Measurements from ENCODE around the gene CYP27B1. TPM values are rescaled to one million over a fixed set of nuclear protein-coding genes. Genes with fewer than 3 reads are reported as not detected.

The CYP27B1 gene
- total and polyA plus RNA-seq, 5 donors from 2014 or later = 0.14 to 0.26 TPM; not detected in 3

DNA sequence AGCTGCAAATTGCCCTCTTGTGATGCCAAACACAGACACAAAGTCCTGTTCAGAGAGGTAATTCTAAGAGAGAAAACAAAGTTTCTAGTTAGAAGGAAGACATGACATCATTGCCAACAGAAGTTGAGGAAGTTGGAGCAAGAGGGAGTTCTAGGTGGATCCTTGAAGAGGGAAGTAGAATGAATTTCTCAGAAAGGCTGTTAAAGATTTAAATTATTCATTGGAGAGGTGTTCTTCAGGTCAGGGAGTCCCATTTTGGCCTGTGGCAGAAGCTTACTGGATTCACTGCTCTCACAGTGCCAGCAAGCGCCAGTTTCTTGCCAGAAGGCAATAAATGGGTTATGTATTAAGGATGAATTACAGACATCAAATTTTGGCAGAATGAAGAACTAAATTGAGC lies 31.1 kb upstream of the CYP27B1 start:
- ATAC-seq (ENCODE audit: low read depth in 2 of 2) (no peak), DNase-seq (no peak)
- H3K4me3 Mint-ChIP-seq = no peak overlapping the region
- Histone ChIP-seq H3K36me3 (ENCODE audit: control insufficient read depth, insufficient read depth, low read length) (peaks cover 53% of the 10 kb centered on the region), H3K9me3 (ENCODE audit: control insufficient read depth in 2 of 2, low read length in 2 of 2) (no peaks in the 10 kb centered on the region), H3K4me3 (ENCODE audit: low read depth, low read length) (no peak overlapping the region), H3K27me3 (ENCODE audit: control insufficient read depth, insufficient read depth, low read length) (no peaks in the 10 kb centered on the region), H3K27ac (ENCODE audit: insufficient read depth, low read length, poor library complexity, severe bottlenecking) (no peak overlapping the region), H3K4me1 (ENCODE audit: control insufficient read depth, insufficient read depth, low read length, poor library complexity, severe bottlenecking) (no peaks in the 10 kb centered on the region)
- no peaks in the 10 kb centered on the region for H3K9me3 Mint-ChIP-seq
- H3K36me3 Mint-ChIP-seq = peaks cover 40% of the 10 kb centered on the region
- H3K27ac Mint-ChIP-seq = no peak overlapping the region
- no peaks in the 10 kb centered on the region for H3K27me3 Mint-ChIP-seq
- H3K4me1 Mint-ChIP-seq = peaks cover 0 to 9% (median 3%) of the 10 kb centered on the region in 4 donors

- peaks cover 39% of the 10 kb centered on the region for H3K36me3 Mint-ChIP-seq
- H3K27ac ChIP-seq (ENCODE audit: insufficient read depth, low read length, poor library complexity, severe bottlenecking) = no peak overlapping the region
- no peaks in the 10 kb centered on the region for H3K27me3 Mint-ChIP-seq
- H3K27ac Mint-ChIP-seq = peak overlapping the region in 1 of 3 donors; percentile 21
- peaks cover 0 to 9% (median 3%) of the 10 kb centered on the region in 4 donors for H3K4me1 Mint-ChIP-seq
- ATAC-seq (ENCODE audit: low read depth in 2 of 2) (no peak), DNase-seq (no peak)
- H3K36me3 ChIP-seq (ENCODE audit: control insufficient read depth, insufficient read depth, low read length) = peaks cover 60% of the 10 kb centered on the region
- H3K4me3 ChIP-seq (ENCODE audit: low read depth, low read length) = no peak overlapping the region
- H3K27me3 ChIP-seq (ENCODE audit: control insufficient read depth, insufficient read depth, low read length) = no peaks in the 10 kb centered on the region
- H3K9me3 Mint-ChIP-seq = no peaks in the 10 kb centered on the region
- H3K9me3 ChIP-seq (ENCODE audit: control insufficient read depth in 2 of 2, low read length in 2 of 2) = no peaks in the 10 kb centered on the region
- H3K4me1 ChIP-seq (ENCODE audit: control insufficient read depth, insufficient read depth, low read length, poor library complexity, severe bottlenecking) = no peaks in the 10 kb centered on the region
- no peak overlapping the region for H3K4me3 Mint-ChIP-seq
These were observed 30.1 kb upstream of the CYP27B1 start for GRCh38 chr12:57796996-57797395.

- ATAC-seq (ENCODE audit: low read depth in 2 of 2) = no peak
- no peak overlapping the region for H3K4me3 Mint-ChIP-seq
- H3K36me3 ChIP-seq (ENCODE audit: control insufficient read depth, insufficient read depth, low read length) = peaks cover 66% of the 10 kb centered on the region
These were observed 28.5 kb upstream of the CYP27B1 start for GRCh38 chr12:57795354-57795753.

DNA sequence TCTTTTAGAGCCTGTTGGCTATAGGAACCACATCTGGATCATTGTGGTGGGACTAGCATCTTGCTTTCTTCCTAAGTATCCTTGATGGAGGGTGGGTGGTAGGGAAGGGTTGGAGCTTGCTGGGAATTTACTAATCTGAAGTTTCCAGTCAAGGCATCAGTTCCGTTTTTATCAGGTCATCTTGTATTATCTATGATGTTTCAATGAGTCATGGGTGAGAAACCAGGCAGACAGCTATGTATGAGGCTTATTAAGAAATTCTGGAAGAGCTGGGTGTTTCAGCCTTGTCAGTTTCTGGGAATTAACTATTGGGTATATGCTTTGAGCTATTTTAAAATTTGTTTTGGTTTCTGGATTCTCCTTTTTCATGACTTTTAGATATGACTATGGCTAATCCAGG lies 27.0 kb upstream of the CYP27B1 start:
- no peaks in the 10 kb centered on the region for H3K9me3 ChIP-seq (ENCODE audit: control insufficient read depth in 2 of 2, low read length in 2 of 2)
- peaks cover 42% of the 10 kb centered on the region for H3K36me3 Mint-ChIP-seq
- no peaks in the 10 kb centered on the region for H3K9me3 Mint-ChIP-seq
- H3K36me3 ChIP-seq (ENCODE audit: control insufficient read depth, insufficient read depth, low read length) = peaks cover 64% of the 10 kb centered on the region
- ATAC-seq (ENCODE audit: low read depth in 2 of 2) (no peak), DNase-seq (no peak)
- H3K27me3 Mint-ChIP-seq = no peaks in the 10 kb centered on the region
- no peak overlapping the region for H3K4me3 Mint-ChIP-seq
- H3K4me1 ChIP-seq (ENCODE audit: control insufficient read depth, insufficient read depth, low read length, poor library complexity, severe bottlenecking) = no peaks in the 10 kb centered on the region
- peak overlapping the region in 1 of 3 donors; percentile 70 for H3K27ac Mint-ChIP-seq
- no peak overlapping the region for H3K27ac ChIP-seq (ENCODE audit: insufficient read depth, low read length, poor library complexity, severe bottlenecking)
- no peak overlapping the region for H3K4me3 ChIP-seq (ENCODE audit: low read depth, low read length)
- no peaks in the 10 kb centered on the region for H3K27me3 ChIP-seq (ENCODE audit: control insufficient read depth, insufficient read depth, low read length)
- H3K4me1 Mint-ChIP-seq = peaks cover 4 to 7% (median 5%) of the 10 kb centered on the region in 4 donors

More at GRCh38 chr12:57795354-57795753, 28.5 kb upstream of the CYP27B1 start:
- H3K27ac Mint-ChIP-seq = no peak overlapping the region
- H3K9me3 Mint-ChIP-seq = no peaks in the 10 kb centered on the region
- no peak for DNase-seq
- no peaks in the 10 kb centered on the region for H3K4me1 ChIP-seq (ENCODE audit: control insufficient read depth, insufficient read depth, low read length, poor library complexity, severe bottlenecking)
- no peak overlapping the region for H3K4me3 ChIP-seq (ENCODE audit: low read depth, low read length)
- no peaks in the 10 kb centered on the region for H3K27me3 Mint-ChIP-seq
- H3K36me3 Mint-ChIP-seq = peaks cover 45% of the 10 kb centered on the region
- H3K9me3 ChIP-seq (ENCODE audit: control insufficient read depth in 2 of 2, low read length in 2 of 2) = no peaks in the 10 kb centered on the region
- H3K27me3 ChIP-seq (ENCODE audit: control insufficient read depth, insufficient read depth, low read length) = no peaks in the 10 kb centered on the region
- H3K4me1 Mint-ChIP-seq = peaks cover 3 to 14% (median 4%) of the 10 kb centered on the region in 4 donors
- H3K27ac ChIP-seq (ENCODE audit: insufficient read depth, low read length, poor library complexity, severe bottlenecking) = no peak overlapping the region

DNA sequence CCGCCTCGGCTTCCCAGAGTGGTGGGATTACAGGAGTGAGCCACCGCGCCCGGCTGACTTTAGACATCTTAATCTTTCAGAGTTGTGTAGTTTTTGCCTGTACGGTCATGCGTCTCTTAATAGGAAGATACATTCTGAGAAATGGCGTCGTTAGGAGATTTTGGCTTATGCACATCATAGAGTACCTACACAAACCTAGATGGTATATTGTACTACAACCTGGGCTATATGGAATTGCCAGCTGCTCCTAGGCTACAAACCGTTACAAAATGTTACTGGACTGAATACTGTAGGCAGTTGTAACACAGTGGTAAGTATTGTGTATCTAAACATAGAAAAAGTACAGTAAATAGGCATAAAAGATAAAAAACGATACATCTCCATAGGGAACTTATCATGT lies 17.0 kb upstream of the CYP27B1 start:
- Mint-ChIP-seq H3K4me1 (peaks cover 12 to 59% (median 30%) of the 10 kb centered on the region in 4 donors), H3K4me3 (peak overlapping the region; percentile 70 to 96 (median 76)), H3K36me3 (peaks cover 13% of the 10 kb centered on the region), H3K27me3 (no peaks in the 10 kb centered on the region), H3K27ac (peak overlapping the region; percentile 43 to 59 (median 48)), H3K9me3 (no peaks in the 10 kb centered on the region)
- peaks cover 25% of the 10 kb centered on the region for H3K36me3 ChIP-seq (ENCODE audit: control insufficient read depth, insufficient read depth, low read length)
- H3K27me3 ChIP-seq (ENCODE audit: control insufficient read depth, insufficient read depth, low read length) = no peaks in the 10 kb centered on the region
- DNase-seq (no peak), ATAC-seq (ENCODE audit: low read depth in 2 of 2) (no peak)
- H3K4me3 ChIP-seq (ENCODE audit: low read depth, low read length) = peak overlapping the region; percentile 21
- H3K27ac ChIP-seq (ENCODE audit: insufficient read depth, low read length, poor library complexity, severe bottlenecking) = no peak overlapping the region
- no peaks in the 10 kb centered on the region for H3K9me3 ChIP-seq (ENCODE audit: control insufficient read depth in 2 of 2, low read length in 2 of 2)
- peaks cover 38% of the 10 kb centered on the region for H3K4me1 ChIP-seq (ENCODE audit: control insufficient read depth, insufficient read depth, low read length, poor library complexity, severe bottlenecking)

DNA sequence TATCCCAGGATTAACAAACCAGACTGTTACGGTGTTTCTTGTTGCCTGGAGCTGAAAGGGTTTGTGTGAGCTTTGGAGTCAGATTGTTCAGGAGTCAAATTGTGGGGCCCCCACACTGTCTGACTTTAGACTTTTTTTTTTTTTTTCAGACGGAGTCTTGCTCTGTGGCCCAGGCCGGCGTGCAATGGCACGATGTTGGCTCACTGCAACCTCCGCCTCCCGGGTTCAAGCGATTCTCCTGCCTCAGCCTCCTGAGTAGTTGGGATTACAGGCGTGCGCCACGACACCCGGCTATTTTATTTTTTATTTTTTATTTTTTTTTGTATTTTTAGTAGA lies 16.6 kb upstream of the CYP27B1 start:
- H3K27ac ChIP-seq (ENCODE audit: insufficient read depth, low read length, poor library complexity, severe bottlenecking) = peak overlapping the region; percentile 74
- Mint-ChIP-seq H3K36me3 (peaks cover 9% of the 10 kb centered on the region), H3K27ac (peak overlapping the region in 1 of 3 donors; percentile 100), H3K27me3 (peaks cover 4% of the 10 kb centered on the region), H3K4me1 (peaks cover 12 to 55% (median 30%) of the 10 kb centered on the region in 4 donors), H3K4me3 (peak overlapping the region; percentile 96 to 100 (median 98)), H3K9me3 (no peaks in the 10 kb centered on the region)
- H3K36me3 ChIP-seq (ENCODE audit: control insufficient read depth, insufficient read depth, low read length) = peaks cover 20% of the 10 kb centered on the region
- H3K4me3 ChIP-seq (ENCODE audit: low read depth, low read length) = peak overlapping the region; percentile 91
- H3K9me3 ChIP-seq (ENCODE audit: control insufficient read depth in 2 of 2, low read length in 2 of 2) = no peaks in the 10 kb centered on the region
- ATAC-seq (ENCODE audit: low read depth in 2 of 2) (no peak), DNase-seq (no peak)
- H3K4me1 ChIP-seq (ENCODE audit: control insufficient read depth, insufficient read depth, low read length, poor library complexity, severe bottlenecking) = peaks cover 38% of the 10 kb centered on the region
- H3K27me3 ChIP-seq (ENCODE audit: control insufficient read depth, insufficient read depth, low read length) = no peaks in the 10 kb centered on the region

GRCh38 chr12:57782608-57783465 lies 16.0 kb upstream of the CYP27B1 start, which contains the start of gene TSFM:
Gene TSFM, plus strand, starts transcription at chr12:57782787. Its CDS starts 15 bp downstream, at chr12:57782802.
- no peaks in the 10 kb centered on the region for H3K9me3 Mint-ChIP-seq
- H3K9me3 ChIP-seq (ENCODE audit: control insufficient read depth in 2 of 2, low read length in 2 of 2) = no peaks in the 10 kb centered on the region
- DNase-seq = peak; percentile 91 to 97 (median 94)
- peaks cover 16% of the 10 kb centered on the region for H3K36me3 ChIP-seq (ENCODE audit: control insufficient read depth, insufficient read depth, low read length)
- H3K4me3 ChIP-seq (ENCODE audit: low read depth, low read length) = peak within 1 kb of the TSS; percentile 91
- H3K4me1 Mint-ChIP-seq = peaks cover 12 to 54% (median 30%) of the 10 kb centered on the region in 4 donors
- peaks cover 4% of the 10 kb centered on the region for H3K27me3 Mint-ChIP-seq
- H3K4me3 Mint-ChIP-seq = peak within 1 kb of the TSS; percentile 96 to 100 (median 98)
- H3K4me1 ChIP-seq (ENCODE audit: control insufficient read depth, insufficient read depth, low read length, poor library complexity, severe bottlenecking) = peaks cover 38% of the 10 kb centered on the region
- peak within 1 kb of the TSS; percentile 74 for H3K27ac ChIP-seq (ENCODE audit: insufficient read depth, low read length, poor library complexity, severe bottlenecking)
- H3K27ac Mint-ChIP-seq = peak within 1 kb of the TSS; percentile 97 to 100 (median 100)
- H3K27me3 ChIP-seq (ENCODE audit: control insufficient read depth, insufficient read depth, low read length) = no peaks in the 10 kb centered on the region
- peaks cover 8% of the 10 kb centered on the region for H3K36me3 Mint-ChIP-seq
- peak; percentile 94 to 95 for ATAC-seq (ENCODE audit: low read depth in 2 of 2)

All from CD4-positive, CD25-positive, alpha-beta regulatory T cell (primary cell).